Measurements from ENCODE around the gene IGBP1.

- TF ChIP-seq PRRX2 (CRISPR knock-in tag; IDR thresholded peaks at IDR 0.05), result no peak
- no peak for TF ChIP-seq NFE2L1 (CRISPR knock-in tag; IDR thresholded peaks at IDR 0.05)
- no peak for TF ChIP-seq FOXP1 (CRISPR knock-in tag; IDR thresholded peaks at IDR 0.05; ENCODE audit: borderline replicate concordance)
- no peak for TF ChIP-seq HMGXB4 (CRISPR knock-in tag; IDR thresholded peaks at IDR 0.05)
- no peak for TF ChIP-seq MAX (CRISPR knock-in tag; IDR thresholded peaks at IDR 0.05)
- TF ChIP-seq ATF1 (CRISPR knock-in tag; IDR thresholded peaks at IDR 0.05), result no peak
- TF ChIP-seq ZBTB43 (CRISPR knock-in tag; IDR thresholded peaks at IDR 0.05), result no peak
These were observed 1.0 kb upstream of the IGBP1 start for GRCh38 chrX:70132224-70132623.

Data from WTC11 (cell line).